GM19468 (cell line): ENCODE data around the gene GRIK2.
"Not testable (repeated sequence)": the region's sequence is repeated elsewhere in the genome, so short reads cannot be mapped to it uniquely, and the experiment has no call there.

ENCODE experiments used
- ATAC-seq: cut with Tn5 transposase; IDR thresholded peaks from one replicate; pipeline ENCODE4 v1.9.1; 2021; ENCODE audit warnings: mild to moderate bottlenecking, moderate library complexity, moderate number of reproducible peaks; ENCODE audit not compliant: unreplicated experiment; ENCODE audit errors: extremely low read depth

The GRIK2 gene

GRCh38 chr6:102064142-102064541, 670.6 kb downstream of the GRIK2 start:
- no peak for ATAC-seq

DNA sequence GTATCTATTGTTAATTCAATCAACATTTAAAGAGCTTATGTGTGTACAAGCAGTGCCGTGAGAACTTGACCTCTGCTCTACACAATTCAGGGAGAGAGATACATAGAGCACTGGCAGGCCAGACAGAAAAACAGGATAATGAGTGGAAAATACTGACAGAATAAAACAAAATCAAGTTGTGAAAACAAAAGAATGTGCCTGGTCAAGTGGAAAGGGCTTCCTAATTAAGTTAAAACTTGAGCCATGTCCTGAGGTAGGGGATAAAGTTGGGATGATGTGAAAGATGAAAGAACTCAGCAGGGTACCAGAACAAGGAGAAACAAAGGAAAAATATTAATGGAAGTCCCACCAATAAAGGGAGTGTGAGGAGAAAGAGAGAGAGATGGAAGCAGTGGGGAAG, 672.8 kb downstream of the GRIK2 start:
- ATAC-seq: no peak

DNA sequence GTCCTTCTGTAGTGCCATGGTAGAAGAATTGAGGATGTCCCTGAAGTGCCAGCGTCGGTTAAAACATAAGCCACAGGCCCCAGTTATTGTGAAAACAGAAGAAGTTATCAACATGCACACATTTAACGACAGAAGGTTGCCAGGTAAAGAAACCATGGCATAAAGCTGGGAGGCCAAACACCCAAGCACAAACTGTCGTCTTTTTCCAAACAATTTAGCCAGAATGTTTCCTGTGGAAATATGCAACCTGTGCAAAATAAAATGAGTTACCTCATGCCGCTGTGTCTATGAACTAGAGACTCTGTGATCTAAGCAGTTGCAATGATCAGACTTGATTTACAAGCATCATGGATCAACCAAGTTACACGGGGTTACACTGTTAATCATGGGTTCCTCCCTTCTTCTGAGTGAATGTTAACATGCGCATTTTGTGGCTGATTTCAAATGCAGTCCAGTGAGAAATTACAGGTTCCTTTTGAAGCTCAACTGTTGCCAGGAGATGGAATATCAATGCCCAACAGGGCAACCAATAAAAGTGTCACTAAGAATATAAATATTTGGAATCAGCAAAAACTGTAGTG, 674.9 kb downstream of the GRIK2 start:
- ATAC-seq: no peak

- no peak for ATAC-seq
Measured at GRCh38 chr6:102075539-102075938, 682.0 kb downstream of the GRIK2 start.

GRCh38 chr6:102085257-102085656, 691.7 kb downstream of the GRIK2 start:
- no peak for ATAC-seq

DNA sequence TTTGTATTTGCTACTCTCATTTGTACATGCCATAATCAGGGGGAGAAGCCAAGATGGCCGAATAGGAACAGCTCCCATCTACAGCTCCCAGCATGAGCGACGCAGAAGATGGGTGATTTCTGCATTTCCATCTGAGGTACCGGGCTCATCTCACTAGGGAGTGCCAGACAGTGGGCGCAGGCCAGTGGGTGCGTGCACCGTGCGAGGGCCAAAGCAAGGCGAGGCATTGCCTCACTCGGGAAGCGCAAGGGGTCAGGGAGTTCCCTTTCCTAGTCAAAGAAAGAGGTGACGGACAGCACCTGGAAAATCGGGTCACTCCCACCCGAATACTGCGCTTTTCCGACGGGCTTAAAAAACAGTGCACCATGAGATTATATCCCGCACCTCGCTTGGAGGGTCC, 694.7 kb downstream of the GRIK2 start:
- not testable (repeated sequence) for ATAC-seq

GRCh38 chr6:102114402-102114801, 720.9 kb downstream of the GRIK2 start:
- ATAC-seq: no peak

- ATAC-seq: no peak
Measured at GRCh38 chr6:102115911-102116310, 722.4 kb downstream of the GRIK2 start.

DNA sequence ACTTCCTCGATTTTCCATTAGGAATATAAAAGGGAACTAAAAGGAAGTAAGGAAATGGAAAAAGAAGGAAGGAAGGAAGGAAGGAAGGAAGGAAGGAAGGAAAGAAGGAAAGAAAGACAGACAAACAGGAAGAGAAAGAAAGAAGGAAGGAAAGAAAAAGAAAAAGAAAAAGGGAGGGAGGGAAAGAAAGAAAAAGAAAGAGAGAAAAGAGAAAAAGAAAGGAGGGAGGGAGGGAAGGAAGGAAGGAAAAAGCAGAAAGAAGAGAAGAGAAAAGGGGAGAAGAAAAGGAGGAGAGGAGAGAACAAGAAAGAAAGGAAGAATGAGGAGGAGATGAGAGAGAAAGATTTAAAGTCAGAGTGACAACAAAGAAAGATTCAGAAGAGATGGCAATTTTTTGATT, 724.5 kb downstream of the GRIK2 start:
- no peak for ATAC-seq
